Endodermal cell (in vitro differentiated cells): ENCODE data around the gene ACOX2. TPM values are rescaled to one million over a fixed set of nuclear protein-coding genes. Genes with fewer than 3 reads are reported as not detected.
A peak's percentile ranks its signal among the peaks of the same experiment; 100 is the strongest.

ENCODE experiments used
- DNase-seq: peaks from one replicate; pipeline ENCODE4 v3.0.0-alpha.2; 2017
- H3K27ac ChIP-seq: 2 replicates; pipeline ENCODE4 v1.5.1; 2013; ENCODE audit warnings: mild to moderate bottlenecking, low read depth, low read length, moderate library complexity
- H3K27me3 ChIP-seq: 2 replicates; pipeline ENCODE4 v1.6.1; 2013; ENCODE audit warnings: mild to moderate bottlenecking, low read length, moderate library complexity; ENCODE audit not compliant: insufficient read depth, control insufficient read depth, poor library complexity, severe bottlenecking
- H3K36me3 ChIP-seq: 2 replicates; pipeline ENCODE4 v1.7.0; 2013; ENCODE audit warnings: mild to moderate bottlenecking, low read length, moderate library complexity; ENCODE audit not compliant: control insufficient read depth, insufficient read depth
- H3K4me1 ChIP-seq: one replicate; pipeline ENCODE4 v1.7.0; 2013; ENCODE audit warnings: low read length; ENCODE audit not compliant: control insufficient read depth, insufficient read depth
- H3K4me3 ChIP-seq: 2 replicates; pipeline ENCODE4 v1.5.1; 2013; ENCODE audit warnings: mild to moderate bottlenecking, low read length, moderate library complexity
- H3K9ac ChIP-seq: 2 replicates; pipeline ENCODE4 v1.6.1; 2013; ENCODE audit warnings: mild to moderate bottlenecking, low read length, moderate library complexity; ENCODE audit not compliant: poor library complexity, severe bottlenecking; ENCODE audit errors: extremely low read depth
- H3K9me3 ChIP-seq: 2 replicates; pipeline ENCODE4 v1.6.1; 2013; ENCODE audit warnings: mild to moderate bottlenecking, low read length, moderate library complexity; ENCODE audit not compliant: control insufficient read depth
- H3K27ac Mint-ChIP-seq: 2 replicates; pipeline ENCODE4 v1.8.0; 2020; ENCODE audit warnings: mixed read lengths
- H3K27me3 Mint-ChIP-seq: 2 replicates; pipeline ENCODE4 v1.8.0; 2021; ENCODE audit warnings: mild to moderate bottlenecking, mixed read lengths; ENCODE audit not compliant: insufficient read depth
- H3K36me3 Mint-ChIP-seq: 2 replicates; pipeline ENCODE4 v1.8.0; 2020; ENCODE audit warnings: low read depth, mixed read lengths
- H3K4me1 Mint-ChIP-seq: 2 replicates; pipeline ENCODE4 v1.8.0; 2020; ENCODE audit warnings: mixed read lengths
- H3K4me3 Mint-ChIP-seq: 2 replicates; pipeline ENCODE4 v1.8.0; 2020; ENCODE audit warnings: mild to moderate bottlenecking, moderate library complexity, mixed read lengths
- H3K9me3 Mint-ChIP-seq: 2 replicates; pipeline ENCODE4 v1.8.0; 2020; ENCODE audit warnings: mild to moderate bottlenecking, mixed read lengths
- WGBS, 2 experiments: methylation state at CpG; one replicate each; pipeline versions ENCODE4 v1.1.5 to v1.1.7; 2013; ENCODE audit warnings: missing lambda C conversion rate in 2 of 2, mixed read lengths in 1 of 2; ENCODE audit not compliant: insufficient coverage in 1 of 2, insufficient read length in 1 of 2; 5-methylcytosine and 5-hydroxymethylcytosine counted together
- total RNA-seq, 2 donors: library from RNA; stranded (reverse); fragmentation: NEBNext Ultra II Directional in 1 of 2; extraction: Animal tissue kit (Norgen Biotek cat#: 25700) in 1 of 2; gene quantifications; 2 replicates in 1 of 2; 3 replicates in 1 of 2; pipeline ENCODE4 v1.2.1, GENCODE V29; 2021
- TF ChIP-seq, protein P1 (sequence below): fragments of 200-600 bp; sonication (generic); conservative IDR thresholded peaks from 2 replicates; pipeline ENCODE4 v1.5.0; 2021; ENCODE audit warnings: antibody characterized with exemption, mild to moderate bottlenecking

The ACOX2 gene
- total RNA-seq, 2 donors from 2014 or later = 6.6 to 9.8 TPM

DNA sequence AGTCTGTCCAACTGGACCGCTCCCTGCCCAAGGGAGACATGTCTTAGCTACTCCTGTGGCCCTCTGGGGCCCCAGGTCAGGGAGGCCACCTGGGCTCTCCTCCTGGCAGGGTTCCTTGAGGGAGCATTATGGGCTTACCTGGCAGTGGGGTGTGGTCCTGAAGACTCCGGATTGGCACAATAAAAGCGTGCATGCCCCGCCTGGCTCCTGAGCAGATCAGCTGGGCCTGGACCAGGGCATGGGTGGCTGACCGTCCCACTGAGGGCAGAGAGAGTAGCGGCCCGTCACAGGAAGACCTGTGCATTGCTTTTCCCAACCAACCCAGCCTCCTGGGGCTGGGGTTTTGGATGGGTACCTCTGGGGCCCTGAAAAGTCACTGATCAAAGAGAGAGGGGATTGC, 5.4 kb downstream of the ACOX2 start:
- H3K27ac ChIP-seq = no peak overlapping the region
- no peak for DNase-seq
- H3K36me3 ChIP-seq = no peaks in the 10 kb centered on the region
- TF ChIP-seq, protein P1, sequence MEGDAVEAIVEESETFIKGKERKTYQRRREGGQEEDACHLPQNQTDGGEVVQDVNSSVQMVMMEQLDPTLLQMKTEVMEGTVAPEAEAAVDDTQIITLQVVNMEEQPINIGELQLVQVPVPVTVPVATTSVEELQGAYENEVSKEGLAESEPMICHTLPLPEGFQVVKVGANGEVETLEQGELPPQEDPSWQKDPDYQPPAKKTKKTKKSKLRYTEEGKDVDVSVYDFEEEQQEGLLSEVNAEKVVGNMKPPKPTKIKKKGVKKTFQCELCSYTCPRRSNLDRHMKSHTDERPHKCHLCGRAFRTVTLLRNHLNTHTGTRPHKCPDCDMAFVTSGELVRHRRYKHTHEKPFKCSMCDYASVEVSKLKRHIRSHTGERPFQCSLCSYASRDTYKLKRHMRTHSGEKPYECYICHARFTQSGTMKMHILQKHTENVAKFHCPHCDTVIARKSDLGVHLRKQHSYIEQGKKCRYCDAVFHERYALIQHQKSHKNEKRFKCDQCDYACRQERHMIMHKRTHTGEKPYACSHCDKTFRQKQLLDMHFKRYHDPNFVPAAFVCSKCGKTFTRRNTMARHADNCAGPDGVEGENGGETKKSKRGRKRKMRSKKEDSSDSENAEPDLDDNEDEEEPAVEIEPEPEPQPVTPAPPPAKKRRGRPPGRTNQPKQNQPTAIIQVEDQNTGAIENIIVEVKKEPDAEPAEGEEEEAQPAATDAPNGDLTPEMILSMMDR = no peak
- 97 to 98% methylated on average over 6 to 7 of the region's 7 CpGs for WGBS, 2 experiments
- peaks cover 17% of the 10 kb centered on the region for H3K4me1 ChIP-seq
- peaks cover 1% of the 10 kb centered on the region for H3K9me3 Mint-ChIP-seq
- H3K9me3 ChIP-seq = no peaks in the 10 kb centered on the region
- peaks cover 4% of the 10 kb centered on the region for H3K36me3 Mint-ChIP-seq
- H3K27ac Mint-ChIP-seq = no peak overlapping the region
- no peaks in the 10 kb centered on the region for H3K27me3 ChIP-seq
- H3K9ac ChIP-seq = no peak overlapping the region
- peaks cover 16% of the 10 kb centered on the region for H3K27me3 Mint-ChIP-seq
- no peak overlapping the region for H3K4me3 Mint-ChIP-seq
- no peak overlapping the region for H3K4me3 ChIP-seq
- peaks cover 25% of the 10 kb centered on the region for H3K4me1 Mint-ChIP-seq

DNA sequence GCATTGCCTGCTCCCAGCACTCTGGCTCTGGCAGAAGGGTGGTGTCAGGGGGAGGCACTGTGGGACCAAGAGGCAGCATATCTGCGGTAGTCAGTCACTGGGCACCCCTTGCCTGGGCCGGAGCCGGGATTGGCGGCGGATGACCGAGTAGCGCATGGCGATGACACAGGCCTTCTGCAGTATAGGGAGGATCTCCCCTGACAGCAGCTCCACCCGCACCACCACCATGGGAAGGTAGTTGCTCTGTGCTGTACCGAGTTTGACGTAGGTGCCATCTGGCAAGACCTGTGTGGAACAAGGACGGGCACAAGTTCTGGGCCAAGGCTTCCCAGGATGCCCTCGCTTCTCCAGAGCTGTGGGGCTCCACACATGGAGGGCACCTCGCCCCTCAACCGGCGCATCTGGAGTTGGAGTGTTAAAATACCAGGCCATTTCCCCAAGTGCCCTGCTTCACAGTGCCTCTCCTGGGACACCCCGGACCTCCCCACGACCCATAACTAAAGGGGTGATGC, 6.6 kb downstream of the ACOX2 start:
- DNase-seq = no peak
- WGBS, 2 experiments = 96 to 99% methylated on average over 18 of the region's 18 CpGs
- Histone ChIP-seq H3K36me3 (no peaks in the 10 kb centered on the region), H3K27me3 (peaks cover 9% of the 10 kb centered on the region), H3K27ac (peak overlapping the region; percentile 41), H3K4me1 (peaks cover 10% of the 10 kb centered on the region), H3K4me3 (no peak overlapping the region), H3K9ac (no peak overlapping the region), H3K9me3 (no peaks in the 10 kb centered on the region)
- H3K4me1 Mint-ChIP-seq = peaks cover 13% of the 10 kb centered on the region
- peaks cover 5% of the 10 kb centered on the region for H3K36me3 Mint-ChIP-seq
- H3K4me3 Mint-ChIP-seq = no peak overlapping the region
- TF ChIP-seq, protein P1 = no peak
- no peak overlapping the region for H3K27ac Mint-ChIP-seq
- peaks cover 1% of the 10 kb centered on the region for H3K9me3 Mint-ChIP-seq
- H3K27me3 Mint-ChIP-seq = peaks cover 26% of the 10 kb centered on the region

DNA sequence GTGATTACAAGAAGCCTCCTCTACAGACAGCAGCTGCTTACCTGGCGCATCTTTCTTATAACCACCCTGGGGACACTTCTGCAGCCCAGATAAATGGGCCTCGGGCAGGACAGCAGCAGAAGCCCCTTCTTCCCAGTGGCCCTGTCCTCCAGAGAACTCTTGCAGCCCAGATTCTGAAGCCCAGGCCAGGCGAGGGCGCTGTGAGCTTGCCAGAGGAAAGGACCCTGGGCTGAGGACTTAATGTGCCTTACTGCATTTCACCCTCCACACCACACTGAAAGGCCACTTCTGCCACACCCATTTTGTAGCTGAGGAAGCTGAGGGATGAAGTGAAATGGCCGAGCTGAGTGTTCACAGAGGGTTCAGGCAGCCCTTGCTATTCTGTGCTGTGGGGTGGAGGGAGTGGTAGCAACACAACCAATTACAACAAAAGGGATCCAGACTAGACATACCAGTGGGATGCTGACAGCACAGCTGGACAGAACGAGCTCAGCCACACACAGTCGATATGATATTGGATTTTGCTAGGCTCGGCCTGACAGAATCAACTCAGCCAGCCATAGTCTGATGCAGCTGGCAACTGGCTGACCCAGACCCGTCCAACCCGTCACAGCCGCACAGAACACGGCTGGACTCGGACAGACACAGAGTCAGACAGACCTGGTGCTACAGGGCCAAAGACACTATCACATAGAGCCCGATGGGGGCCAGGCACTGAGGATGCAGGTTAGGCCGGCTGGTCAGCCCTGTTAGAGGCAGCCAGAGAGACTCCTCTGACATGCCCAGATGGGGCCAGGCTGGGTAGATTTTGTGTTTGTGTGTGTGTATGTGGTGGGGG, 7.3 kb downstream of the ACOX2 start:
- Histone ChIP-seq H3K27ac (peak overlapping the region; percentile 41), H3K36me3 (no peaks in the 10 kb centered on the region), H3K9me3 (no peaks in the 10 kb centered on the region), H3K9ac (no peak overlapping the region), H3K4me3 (no peak overlapping the region), H3K27me3 (peaks cover 15% of the 10 kb centered on the region), H3K4me1 (peaks cover 6% of the 10 kb centered on the region)
- peaks cover 5% of the 10 kb centered on the region for H3K36me3 Mint-ChIP-seq
- H3K9me3 Mint-ChIP-seq = peaks cover 1% of the 10 kb centered on the region
- WGBS, 2 experiments = 72 to 85% methylated on average over 8 to 15 of the region's 15 CpGs
- H3K27me3 Mint-ChIP-seq = peaks cover 32% of the 10 kb centered on the region
- H3K27ac Mint-ChIP-seq = no peak overlapping the region
- TF ChIP-seq, protein P1 = peak; percentile 89
- H3K4me1 Mint-ChIP-seq = peaks cover 10% of the 10 kb centered on the region
- no peak overlapping the region for H3K4me3 Mint-ChIP-seq
- DNase-seq = peak; percentile 96
